NCI-H510A (cell line): ENCODE measurements around the gene GBE1.

ENCODE experiments used
- DNase-seq: peaks from one replicate; lab custom pipeline; 2025; lab: John Stamatoyannopoulos, UW

GBE1 gene

DNA sequence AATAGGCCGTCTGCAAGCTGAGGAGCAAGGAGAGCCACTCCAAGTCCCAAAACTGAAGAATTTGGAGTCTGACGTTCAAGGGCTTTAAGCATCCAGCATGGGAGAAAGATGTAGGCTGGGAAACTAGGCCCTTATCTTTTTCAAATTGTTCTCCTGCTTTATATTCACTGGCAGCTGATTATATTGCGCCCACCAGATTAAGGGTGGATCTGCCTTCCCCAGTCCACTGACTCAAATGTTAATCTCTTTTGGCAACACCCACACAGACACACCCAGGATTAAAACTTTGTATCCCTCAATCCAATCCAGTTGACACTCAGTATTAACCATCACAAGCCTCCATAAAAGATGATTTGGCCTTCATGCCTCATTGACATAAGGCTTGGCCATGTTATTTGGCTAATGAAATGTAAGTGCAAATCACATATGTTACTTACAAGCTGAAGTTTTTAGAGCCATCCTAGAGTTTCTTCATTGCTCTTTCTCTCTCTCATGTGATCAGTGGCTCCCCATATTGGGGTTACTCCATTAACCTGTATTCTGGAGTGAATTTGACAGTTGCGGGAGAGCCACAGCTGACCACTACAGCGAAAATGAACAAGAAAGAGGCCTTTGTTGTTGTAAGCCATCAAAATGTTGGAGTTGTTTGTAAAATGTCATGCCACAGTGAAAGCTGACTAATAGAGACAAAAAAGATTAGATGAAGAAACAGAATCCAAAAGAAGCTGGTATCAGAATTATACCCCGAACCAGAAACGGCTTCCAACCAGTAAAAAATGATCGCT lies 61.7 kb downstream of the GBE1 start:
- no peak for DNase-seq

DNA sequence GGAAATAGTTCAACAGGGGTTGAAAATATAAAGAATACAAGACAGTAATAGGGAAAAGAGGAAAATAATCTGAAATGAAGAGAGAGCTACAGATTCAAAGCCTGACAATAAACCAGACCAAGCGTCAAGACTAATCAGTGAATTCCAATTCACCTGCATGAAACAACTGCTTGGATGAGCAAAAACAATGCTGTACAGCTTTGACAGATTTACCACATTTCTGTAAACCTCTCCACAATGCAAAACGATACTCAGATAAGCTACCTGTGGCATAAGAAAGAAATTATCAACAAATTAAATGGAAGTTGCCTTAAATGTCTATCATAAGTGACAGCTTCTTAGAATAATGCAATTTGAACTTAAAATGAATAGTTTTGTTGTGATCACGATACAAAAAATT lies 65.4 kb downstream of the GBE1 start:
- DNase-seq = no peak

DNA sequence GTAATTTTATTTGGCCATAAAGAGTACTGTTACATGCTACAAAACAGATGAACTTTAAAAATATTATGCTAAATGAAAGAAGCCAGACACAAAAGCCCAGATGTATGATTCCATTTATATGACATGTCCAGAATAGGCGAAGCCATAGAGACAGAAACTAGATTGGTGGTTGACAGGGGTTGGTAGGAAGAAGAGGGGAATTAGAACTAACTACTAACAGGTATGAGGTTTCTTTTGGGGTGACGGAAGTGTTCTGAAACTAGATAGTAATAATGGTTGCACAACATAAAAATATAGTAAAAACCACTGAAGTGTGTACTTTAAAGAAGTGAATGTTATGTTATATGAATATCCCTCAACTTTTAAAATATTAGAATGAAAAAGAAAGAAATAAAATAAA lies 66.1 kb downstream of the GBE1 start:
- no peak for DNase-seq

- no peak for DNase-seq
Measured at GRCh38 chr3:81694662-81695061, 66.8 kb downstream of the GBE1 start.

- no peak for DNase-seq
Measured at GRCh38 chr3:81692766-81693165, 68.7 kb downstream of the GBE1 start.

GRCh38 chr3:81689617-81690016 lies 71.8 kb downstream of the GBE1 start:
- no peak for DNase-seq

GRCh38 chr3:81684751-81685395 lies 76.6 kb downstream of the GBE1 start:
- DNase-seq = no peak

- no peak for DNase-seq
Measured at GRCh38 chr3:81676706-81677456, 84.6 kb downstream of the GBE1 start.

GRCh38 chr3:81674690-81675089 lies 86.8 kb downstream of the GBE1 start:
- no peak for DNase-seq

- no peak for DNase-seq
Measured at GRCh38 chr3:81668283-81668682, 93.2 kb downstream of the GBE1 start.

DNA sequence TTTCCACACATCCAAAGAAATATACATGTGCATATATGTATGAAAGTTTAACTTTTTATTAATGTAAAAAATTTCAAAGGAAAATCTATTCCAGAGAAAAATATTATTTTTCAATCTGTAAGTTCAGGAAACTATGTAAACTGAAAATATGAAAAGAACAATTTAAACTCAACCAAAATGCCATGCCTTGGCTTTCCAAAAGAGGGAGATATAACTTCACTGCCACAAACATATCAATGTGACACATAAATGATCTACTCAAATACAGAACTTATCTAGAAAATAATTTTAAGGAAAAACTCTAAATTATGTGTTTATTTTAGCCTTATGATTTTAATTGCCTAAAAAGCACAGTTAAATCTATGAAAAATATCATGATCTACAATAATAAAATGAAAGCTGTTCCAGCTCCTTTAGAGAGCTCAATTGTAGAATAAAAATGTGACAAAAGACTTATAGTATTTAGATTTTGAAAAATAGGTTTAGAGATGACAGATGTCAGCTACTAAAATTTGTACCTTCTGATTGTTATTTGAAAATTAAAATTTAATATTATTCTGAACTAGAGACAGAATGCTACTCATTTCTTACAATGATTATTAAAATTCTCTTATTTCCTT lies 94.8 kb downstream of the GBE1 start:
- no peak for DNase-seq

GRCh38 chr3:81663114-81663513 lies 98.3 kb downstream of the GBE1 start:
- no peak for DNase-seq

DNA sequence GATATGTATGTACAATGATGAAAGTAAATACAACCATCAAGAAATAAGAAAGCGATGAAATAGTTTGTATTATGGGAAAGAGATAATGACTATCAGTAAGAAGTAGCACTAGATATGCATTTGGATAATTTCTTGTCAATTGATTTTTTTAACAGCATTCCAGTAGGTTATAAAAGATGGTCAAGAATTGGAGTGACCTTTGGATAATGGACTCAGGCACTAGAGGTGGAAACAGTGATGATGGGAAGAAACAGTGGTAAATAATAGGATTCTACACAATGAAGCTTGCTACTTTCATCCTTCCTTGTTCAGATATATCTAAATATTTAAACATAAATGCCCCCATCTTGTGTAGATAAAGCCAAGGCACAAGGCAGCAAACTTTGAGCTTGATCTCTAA lies 101.4 kb downstream of the GBE1 start:
- no peak for DNase-seq

DNA sequence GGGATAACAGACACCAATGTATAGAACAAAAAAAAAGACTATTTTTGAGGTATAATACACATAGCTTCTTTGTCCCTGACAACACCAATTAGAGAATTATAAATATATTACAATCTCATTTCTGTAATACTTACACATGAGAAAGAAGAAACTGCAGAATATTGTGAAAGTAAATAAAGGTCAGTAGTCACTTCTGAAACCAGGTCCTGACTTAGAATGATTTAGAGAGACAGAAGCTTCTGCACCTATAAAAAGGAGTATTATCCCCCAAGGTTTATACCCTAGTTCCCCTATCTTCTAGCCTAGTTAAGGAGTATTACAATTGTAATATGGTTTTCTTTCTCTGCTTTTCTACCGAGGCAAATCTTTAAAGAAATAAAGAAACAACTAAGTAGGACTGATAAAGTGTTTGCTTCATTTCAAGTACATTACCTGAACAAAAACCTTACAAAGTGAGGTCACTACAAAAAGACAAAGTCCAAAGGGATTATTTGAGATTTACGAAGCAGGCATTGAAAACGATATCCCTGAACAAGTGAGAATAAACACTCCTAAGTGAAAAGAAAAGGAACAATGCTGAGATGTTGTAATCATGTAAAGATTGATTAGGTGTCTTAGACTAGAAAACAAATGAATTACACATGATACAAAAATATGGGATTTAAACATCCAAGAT lies 103.0 kb downstream of the GBE1 start:
- DNase-seq = no peak

DNA sequence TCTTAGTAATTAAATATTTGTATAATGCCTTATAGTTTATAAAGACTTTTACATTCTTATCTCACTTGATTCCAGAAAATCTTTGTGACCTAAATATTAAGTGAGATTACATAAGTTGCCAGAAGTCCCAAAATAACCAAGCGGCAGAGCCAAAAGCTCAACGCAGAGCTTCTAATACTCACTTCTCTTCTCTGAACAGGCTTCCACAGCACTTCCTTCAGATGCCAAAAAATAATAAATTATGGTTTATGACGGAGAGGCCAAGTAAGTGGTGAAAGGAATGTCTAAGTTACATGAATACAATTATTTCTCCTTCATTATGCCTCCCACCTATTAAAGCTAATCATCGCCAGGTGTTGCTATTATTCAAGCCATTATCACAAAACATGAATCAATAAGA lies 110.3 kb downstream of the GBE1 start:
- no peak for DNase-seq

DNA sequence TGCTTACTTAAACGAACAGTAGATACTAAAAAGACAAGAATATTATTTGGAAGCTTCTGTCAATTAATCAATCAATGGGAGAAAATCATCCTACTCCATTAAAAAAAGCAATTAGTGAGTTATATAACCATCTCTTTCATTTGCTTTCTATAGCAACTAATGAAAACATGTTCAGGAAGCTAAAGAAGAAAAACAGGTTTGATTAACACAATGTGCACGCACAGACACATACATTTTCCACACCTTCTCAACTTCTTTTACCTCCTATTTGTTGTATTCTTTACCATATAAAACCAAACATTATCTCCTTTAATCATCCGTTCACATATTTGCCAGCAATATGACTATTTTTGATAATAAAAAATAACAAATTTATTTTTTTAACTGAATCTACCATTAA lies 111.3 kb downstream of the GBE1 start:
- DNase-seq = no peak

DNA sequence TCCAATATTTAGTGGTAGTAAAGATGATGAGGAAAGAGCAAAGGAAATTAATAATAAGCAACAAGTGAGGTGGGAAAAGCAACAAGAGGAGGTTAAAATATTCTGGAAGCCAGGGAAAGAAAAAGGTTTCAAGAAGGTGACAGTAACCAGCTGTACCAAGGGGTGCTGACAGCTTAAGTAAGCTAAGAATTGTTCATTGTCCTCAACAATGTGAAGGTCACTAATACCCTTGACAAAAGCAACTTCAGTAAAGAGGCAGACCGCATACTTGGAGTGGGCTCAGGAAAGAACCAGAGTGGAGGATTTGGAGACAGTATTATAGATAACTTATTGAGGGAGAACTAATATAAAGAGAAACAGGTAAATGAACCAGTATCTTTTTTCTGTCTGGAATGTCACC lies 116.2 kb downstream of the GBE1 start:
- DNase-seq = no peak

DNA sequence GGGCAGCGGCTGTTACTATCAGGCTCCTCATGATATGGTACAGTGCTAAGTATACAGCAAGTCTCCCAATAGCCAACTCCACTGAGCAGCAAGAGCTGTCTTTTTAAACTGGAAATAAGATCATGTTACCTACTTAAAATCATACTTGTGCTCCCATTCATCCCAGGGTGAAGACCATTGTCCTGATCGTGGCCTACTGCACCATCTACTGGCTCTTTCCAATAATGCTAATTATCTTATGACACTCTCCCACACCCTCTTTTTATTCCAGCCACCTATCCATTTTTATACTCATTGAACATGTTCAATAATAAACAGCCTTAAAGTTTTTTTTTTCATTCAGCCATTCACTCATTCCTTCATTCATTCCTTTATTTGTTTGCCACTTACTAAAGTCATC lies 117.7 kb downstream of the GBE1 start:
- no peak for DNase-seq

DNA sequence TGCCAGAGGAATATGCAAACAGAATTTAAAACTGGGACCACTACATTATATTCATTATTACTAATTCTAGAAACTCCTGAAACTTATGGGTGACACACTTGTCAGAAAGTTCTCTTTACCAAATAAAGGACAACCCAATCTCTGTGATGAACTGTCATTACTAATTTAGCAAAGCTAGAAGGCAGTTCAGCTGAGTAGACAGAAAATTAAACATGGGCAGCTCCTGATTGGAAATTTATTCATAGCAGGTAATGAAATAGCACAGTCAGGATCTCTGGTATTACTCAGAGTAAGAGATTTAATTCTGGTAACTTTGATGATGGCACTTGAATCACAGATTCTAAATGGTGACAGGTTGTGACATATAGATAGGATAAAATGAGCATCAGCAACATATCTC lies 123.0 kb downstream of the GBE1 start:
- no peak for DNase-seq

GRCh38 chr3:81632659-81633058 lies 128.8 kb downstream of the GBE1 start:
- no peak for DNase-seq

- DNase-seq = no peak
Measured at GRCh38 chr3:81624756-81625155, 136.7 kb downstream of the GBE1 start.

GRCh38 chr3:81622395-81622794 lies 139.1 kb downstream of the GBE1 start:
- no peak for DNase-seq
